HG02642 (cell line): ENCODE measurements around the gene CHID1.

Experiments used
- ATAC-seq: cut with Tn5 transposase; IDR thresholded peaks from one replicate; pipeline ENCODE4 v1.9.1; 2021; ENCODE audit warnings: mild to moderate bottlenecking; ENCODE audit not compliant: unreplicated experiment, poor library complexity

Gene CHID1

DNA sequence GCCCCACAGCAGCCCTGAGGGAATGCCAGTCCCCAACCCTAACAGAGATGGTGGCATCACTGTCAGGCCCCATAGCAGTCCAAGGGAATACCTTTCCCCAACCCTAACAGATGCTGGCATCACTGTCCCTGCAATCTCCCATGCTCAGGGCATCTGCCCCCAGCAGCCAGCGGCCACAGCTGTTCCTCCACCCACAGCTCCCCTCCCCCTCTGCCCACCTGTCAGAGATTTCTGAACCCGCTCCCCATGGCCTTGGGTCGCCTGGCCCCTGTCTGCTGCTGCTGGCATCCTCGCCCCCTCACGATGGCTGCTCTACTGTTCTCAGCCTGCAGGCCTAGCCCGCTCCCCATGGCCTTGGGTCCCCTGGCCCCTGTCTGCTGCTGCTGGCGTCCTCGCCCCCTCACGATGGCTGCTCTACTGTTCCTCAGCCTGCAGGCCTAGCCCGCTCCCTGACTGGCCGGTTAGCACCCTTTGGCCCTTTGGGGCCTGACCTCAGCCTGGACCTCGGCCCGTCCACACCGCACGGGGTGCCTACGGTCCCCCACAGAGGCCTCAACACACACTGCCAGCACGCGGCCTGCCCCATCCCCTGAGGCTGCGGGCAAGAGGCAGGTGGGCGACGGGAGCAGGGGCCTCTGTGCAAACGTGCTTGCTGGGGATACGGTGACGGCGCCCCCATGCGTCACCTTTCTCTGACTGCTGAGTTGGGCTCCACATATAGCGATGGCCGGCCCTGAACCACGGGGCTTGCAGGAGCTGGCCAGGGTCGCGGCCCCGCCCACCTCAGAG lies 20.7 kb downstream of the CHID1 start:
- ATAC-seq, result no peak

DNA sequence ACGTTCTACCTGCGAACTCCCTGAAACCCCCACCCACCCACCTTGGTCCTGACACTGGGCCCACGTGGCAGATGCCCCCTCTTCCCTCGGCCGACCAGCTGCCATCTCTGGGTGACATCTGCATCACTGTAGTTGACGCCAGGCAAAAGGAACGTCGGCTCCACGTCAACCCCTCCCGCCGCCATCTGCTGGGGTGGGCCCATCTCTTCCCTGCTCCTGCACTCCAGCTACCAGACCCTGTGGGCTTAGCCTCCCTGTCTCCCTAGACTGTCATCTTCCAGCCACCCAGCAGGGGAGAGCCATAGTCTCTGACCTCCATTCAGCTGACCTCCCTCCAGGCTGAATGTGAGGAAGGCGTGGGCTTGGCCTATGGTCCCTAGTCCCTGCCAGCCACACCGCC lies 21.4 kb downstream of the CHID1 start:
- ATAC-seq, result no peak

DNA sequence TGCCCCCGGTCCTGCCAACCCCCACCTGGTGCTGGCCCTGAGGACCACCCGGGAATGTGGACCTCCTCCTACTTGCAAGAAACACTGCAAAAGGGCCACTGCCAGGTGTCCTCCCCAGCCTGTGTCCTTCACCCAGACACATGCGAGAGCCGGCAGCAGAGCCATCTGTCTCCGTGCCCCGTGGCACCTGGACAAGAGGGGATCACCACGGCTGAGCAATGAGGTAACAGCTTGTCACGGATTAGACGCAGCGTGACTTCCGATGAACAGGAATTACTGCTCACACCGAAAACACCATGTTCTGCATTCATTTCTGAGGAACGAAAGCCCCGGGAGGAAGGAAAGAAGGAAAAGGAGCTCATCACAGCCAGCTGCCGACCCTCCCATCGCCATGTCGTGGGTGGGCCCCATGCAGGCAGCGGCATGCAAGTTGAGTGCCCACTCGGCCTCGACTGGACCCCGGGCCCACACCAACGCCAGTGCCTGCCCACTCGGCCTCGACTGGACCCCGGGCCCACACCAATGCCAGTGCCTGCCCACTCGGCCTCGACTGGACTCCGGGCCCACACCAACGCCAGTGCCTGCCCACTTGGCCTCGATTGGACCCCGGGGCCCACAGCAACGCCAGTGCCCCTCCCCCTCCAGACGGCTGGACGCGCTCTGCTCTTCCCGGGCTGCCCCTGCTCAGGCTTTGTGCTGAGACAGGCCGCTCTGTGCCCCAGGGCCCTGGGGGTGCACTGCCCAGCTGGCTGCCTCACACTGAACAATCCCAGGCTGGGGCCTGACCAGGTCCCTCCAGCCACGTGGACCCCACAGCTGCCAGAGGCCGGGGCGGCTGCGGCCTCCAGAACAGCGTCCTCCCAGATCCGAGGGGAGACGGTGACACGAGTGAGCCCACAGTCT lies 22.0 kb downstream of the CHID1 start:
- no peak for ATAC-seq

DNA sequence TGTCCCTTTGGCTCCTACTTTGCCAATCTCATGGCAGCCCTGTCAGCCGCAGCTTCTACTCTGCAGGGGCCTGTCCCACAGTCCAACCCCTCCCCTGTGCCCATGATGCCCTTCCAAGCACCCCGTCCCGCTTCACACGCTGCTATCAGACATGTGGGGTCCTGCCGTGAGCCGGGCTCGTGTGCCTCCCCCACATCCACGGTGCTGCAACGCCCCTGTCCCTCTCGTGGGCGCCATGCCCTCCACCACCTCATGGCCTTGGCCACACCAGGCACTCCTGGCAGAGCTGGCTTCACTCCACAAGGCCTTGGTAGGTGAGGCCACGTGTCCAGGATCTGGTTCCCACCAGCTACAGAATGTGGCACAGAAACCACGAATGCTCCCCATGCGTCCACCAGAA lies 23.0 kb downstream of the CHID1 start:
- no peak for ATAC-seq

DNA sequence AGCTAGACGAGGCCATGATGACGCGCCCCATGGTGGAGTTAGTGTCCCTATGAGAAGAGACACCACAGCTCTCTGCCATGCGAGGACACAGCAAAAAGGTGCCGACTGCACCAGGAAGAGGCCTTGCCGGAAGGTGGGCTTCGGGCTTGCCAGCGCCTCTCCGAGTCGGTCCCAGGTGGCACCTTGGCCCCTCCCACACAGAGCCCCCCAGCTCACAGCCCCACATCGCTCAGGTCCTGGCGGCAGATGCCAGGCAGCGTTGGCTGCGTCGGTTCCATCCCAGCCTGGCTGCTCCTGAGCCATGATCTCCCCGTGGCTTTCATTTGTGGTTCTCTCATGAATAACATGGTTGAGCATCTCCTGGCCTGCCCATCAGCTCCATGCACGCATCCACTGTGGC lies 24.0 kb downstream of the CHID1 start:
- no peak for ATAC-seq

DNA sequence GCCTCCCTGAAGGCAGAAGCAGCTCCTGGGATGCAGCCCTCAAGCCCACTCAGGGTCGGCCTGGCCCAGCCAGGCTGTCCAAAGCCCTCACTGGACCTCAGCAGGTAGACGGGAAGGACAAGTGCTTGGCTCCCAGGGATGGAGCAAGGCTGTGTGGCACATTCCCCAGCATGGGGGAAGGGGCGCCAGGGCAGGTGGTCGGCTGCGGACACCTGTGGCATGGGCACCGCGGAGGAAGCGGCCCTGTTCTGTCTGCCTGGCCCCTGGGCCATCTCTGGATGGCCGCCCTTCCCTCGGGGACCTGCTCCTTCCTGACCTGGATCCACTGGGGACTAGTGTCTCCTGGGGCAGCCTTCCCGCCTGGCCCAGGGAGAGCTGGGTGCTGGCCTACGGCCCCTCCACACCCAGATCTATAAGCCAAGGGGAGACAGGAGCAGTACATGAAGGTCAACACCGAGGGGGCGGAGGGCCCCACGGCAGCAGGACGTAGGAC lies 26.0 kb downstream of the CHID1 start:
- ATAC-seq, result no peak

DNA sequence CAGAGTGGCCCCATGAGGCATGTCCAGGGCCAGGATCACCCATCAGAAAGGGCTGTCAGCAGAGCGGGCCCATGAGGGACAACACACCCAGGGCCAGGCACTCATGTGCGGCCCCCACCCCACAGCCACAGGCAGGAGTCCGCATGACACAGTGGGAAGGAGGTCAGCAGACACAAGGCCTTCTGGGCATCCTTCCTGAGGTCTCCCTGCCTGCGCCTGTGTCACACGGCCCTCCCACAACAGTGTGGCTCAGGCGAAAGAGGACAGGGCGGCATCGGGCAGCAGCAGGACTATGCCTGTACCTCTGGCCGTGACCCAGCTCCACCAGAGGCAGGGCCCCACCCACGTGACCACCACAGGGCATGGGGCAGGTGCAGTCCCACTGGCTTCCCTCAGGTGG lies 27.1 kb downstream of the CHID1 start:
- ATAC-seq, result no peak

DNA sequence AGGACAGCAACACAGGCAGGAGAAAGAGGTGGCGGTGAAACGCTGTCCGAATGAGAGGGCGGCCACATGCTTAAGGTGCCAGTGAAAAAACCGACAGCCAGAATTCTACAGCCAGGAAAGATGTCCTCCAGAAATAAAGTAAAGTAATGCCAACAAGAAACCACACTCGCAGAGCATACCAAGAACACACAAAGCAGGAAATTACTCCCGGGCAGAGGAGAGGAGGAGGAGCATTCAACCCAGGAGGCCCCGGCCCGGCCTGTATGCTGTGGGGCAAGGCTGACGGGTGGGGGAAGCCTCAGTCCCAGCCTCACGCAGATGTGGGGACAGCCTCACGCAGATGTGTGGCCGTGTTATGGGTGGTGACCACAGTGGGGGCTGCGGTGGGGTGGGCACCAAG lies 28.0 kb downstream of the CHID1 start:
- no peak for ATAC-seq

DNA sequence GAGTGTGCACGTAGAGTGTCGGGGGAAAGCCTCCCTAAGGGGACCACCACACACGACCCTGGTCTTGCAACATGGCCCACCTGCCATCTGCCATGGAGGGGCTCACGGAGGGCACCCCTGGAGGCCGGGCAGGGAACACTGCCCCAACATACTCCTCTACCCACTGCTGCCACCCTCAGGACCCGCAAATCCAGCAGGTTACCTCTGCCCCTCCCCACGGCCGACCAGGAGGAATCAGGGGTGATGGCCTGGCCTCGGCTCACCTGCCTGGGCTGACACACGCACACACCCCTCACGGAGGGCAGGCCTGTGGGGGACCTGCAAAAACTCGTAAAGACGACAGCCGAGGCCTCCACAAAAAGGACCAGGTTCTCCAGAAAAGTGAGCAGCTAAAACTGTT lies 30.2 kb downstream of the CHID1 start:
- no peak for ATAC-seq

DNA sequence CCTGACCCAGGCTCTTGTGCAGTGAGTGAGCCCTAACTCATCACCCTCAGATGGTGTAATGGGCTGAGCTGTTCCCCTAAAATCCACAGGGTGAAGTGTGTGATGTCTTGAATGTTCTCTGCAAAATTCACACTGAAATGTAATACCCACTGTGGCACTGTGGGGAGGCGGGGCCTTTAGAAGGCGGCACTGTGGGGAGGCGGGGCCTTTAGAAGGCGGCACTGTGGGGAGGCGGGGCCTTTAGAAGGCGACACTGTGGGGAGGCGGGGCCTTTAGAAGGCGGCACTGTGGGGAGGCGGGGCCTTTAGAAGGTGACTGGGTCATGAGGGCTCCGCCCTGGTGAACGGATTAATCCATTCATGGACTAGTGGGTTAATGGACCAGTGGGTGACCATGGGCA lies 33.0 kb downstream of the CHID1 start:
- no peak for ATAC-seq

DNA sequence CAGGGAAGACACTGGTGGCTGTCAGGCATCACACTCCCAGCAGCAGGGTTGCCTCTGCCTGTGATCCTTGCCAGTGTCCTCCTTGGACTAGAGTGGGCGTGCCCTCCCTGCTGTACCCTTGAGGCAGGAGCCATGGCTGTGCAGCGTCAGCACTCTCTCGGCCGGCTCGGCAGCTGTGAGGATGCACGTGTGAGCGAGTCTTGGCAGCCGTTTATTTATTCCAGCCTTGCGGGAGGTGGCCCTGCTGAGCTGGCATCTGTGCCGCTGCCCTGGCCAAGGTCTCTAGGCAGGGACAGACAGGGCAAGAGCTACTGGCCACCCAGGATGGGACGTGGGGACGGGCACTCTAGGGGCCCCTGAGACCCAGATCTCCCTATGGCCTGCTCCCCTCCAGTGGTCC lies 34.1 kb downstream of the CHID1 start:
- no peak for ATAC-seq

DNA sequence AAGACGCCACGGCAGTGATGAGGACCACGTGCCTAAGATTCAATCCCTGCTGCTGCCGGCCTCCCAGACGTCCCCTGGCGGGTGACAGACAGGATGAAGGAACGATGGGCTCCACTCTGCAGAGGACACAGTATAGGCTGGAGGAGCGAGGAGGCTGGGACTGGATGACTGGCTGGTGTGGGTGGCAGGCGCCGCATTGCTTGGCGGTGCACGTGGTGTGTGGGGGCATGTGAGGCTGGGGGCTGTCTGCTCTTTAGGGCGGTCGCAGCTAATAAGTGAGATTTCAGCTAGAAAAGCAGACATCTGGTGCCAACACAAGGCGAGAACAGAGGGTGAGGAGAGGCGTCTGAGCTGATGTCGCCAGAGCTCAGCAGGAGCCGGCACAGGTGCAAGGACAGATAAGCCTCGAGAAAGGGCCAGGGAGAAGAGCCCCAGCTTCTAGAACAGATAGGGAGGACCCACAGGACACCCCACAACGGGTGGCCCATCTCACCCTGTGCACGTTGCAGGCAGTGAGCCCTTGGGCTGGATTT lies 34.8 kb downstream of the CHID1 start:
- ATAC-seq, result no peak

DNA sequence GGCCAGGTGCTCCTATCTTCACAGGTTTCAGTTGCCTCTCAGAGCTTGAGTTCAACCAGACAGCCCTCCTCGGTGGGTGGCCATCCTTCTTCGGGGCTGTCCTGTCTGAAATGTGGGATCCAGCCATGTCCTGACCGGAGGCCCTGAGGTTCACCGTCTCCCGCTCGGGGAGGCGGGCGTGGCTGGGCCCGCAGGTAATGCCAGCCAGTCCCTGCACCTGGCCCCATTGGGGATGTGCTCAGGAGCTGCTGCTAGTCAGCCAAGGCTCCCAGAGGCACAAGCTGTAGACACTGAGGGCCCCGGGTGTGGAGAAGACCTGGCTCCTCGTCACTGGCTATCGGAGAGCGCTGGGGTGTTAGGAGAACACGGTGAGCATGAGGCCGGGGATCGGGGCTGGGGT lies 35.4 kb downstream of the CHID1 start:
- no peak for ATAC-seq

DNA sequence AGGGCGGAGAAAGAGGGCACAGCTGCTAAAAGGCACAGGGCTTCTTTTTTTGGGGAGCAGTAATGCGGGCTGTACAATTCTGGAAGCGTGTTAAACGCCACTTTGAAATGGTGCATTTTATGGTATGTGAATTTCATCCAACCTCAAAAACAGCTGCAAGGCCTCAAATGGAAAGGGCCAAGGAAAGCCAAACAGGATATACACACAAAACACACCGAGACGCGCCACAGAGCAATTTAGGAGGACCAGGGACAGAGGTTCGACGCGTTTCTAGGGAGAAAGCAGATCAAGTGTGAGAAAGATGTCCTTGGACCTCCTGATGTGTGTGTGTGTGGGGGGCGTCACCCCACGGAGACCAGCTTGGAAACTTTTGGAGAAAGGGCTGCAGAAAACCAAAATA lies 36.9 kb downstream of the CHID1 start:
- no peak for ATAC-seq

DNA sequence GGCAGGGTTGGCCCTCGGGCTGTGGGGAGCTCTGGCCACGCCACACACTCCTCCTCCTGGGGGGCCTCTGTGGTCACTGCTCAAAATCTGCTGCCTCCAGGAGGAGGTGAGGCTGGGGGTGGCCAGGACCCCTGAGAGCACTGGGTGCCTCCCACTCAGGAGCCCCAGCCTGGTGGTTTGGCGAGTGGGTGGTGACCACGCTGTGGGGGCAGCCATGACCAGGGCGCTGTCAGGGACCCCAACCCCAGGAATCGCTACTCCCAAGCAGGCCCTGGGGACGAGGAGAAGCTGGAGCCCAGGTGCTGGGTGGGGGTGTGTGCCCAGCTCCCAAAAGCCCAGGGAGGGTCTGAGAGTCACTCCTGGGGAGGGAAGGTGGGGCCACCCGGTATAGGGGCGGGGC lies 37.8 kb downstream of the CHID1 start:
- ATAC-seq, result no peak

DNA sequence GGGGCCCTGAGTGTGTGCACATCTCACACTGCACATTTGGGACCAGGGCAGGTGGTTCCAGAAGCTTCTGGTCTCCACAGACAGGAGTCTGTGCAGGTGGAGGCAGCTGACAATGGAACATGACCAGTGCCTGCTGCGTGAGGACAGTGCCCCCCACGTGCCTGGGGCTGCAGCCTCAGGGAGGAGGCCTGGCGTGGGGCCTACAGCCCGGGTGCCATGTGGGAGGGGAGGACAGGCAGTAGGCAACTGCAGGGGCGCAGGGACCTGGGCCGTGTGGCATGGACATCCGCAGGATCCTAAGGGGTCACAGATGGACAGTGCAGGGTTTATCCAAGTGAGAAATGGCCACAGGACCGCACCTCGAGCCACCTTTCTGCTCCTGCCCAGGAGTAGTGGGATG lies 39.1 kb downstream of the CHID1 start:
- ATAC-seq, result no peak

DNA sequence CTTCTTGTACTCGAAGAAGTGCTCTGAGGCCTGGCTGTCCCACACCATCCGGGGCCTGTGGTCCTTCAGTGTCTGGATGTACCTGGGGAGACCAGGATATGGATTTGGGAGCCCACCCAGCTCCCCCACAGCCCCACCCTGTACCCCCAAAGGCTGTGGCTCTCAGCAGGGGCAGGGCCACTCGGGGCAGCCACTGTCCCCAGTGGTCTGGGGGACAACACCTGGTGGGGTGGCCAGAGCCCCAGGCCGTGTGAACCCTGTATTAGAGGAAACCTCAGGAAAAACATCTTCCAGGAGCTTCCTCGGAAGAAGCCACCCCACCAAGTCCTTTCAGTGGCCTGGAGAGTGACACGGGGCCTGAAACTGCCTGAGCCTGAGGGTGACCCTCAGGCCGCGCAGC lies 40.2 kb downstream of the CHID1 start:
- ATAC-seq, result no peak

DNA sequence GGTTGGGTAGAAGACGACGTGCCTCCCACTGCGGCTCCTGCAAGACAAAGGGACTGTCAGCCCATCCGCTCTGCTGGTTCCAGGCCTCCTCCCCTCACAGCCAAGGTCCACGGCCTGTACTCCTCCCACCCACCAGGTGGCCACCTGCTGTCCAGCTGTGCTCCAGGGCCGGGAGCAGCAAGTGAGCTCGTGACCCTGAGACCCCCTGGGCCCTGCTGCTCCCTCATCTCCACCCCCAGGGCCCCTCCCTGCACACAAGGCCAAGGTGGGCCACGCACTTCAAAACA lies 40.5 kb downstream of the CHID1 start:
- no peak for ATAC-seq

DNA sequence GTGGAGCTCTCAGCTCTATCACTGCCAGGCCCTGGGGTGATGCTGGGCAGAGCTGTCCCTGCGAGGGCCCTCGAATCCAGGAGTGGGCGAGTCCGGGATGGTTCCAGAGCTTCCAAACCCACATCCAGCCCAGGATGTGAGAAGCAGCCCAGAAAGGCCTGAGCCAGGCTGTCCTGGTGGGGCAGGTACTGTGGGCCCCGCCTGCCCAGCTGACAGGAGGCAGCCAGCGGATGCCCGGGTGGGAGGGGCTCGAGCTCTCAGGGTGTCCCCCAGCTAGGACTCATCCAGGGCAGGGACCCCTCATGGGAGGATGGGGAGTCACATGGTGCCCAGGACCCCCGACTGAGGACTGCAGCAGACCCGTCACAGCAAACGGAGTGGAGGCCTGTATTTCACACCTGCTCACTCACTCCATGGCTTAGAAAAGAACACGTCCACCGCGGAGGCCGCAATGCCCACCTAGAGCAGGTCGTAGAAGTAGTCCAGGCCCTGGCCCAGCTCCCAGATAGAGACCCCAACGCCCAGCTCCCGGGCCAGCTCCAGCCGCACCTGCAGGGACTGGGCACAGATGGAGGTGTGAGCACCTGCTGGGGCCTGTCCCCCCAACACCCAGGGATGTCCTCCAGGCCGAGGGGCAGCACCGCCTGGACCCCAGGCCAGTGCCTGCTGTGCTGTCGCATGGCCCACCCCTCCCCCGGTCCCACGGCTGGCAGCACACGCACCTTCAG lies 41.0 kb downstream of the CHID1 start:
- ATAC-seq, result no peak

DNA sequence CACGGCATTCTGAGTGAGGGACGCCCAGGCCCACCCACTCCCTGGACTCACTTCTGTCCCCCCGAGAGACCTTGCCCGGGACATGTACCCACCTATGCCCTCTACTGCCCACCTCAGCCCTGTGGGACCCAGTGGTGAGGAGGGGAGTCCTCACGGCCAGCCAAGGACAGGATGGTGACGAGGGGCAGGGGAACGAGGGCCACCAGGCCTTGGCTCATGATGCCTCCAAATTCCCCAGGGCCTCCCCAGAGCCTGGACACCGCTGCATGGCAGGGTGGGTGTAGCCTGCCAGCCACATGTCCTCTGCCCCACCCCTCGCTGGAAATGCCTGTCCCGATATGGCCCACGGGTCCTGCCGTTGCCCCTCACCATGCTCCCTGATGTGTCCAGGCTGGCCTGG lies 41.8 kb downstream of the CHID1 start:
- ATAC-seq, result no peak

DNA sequence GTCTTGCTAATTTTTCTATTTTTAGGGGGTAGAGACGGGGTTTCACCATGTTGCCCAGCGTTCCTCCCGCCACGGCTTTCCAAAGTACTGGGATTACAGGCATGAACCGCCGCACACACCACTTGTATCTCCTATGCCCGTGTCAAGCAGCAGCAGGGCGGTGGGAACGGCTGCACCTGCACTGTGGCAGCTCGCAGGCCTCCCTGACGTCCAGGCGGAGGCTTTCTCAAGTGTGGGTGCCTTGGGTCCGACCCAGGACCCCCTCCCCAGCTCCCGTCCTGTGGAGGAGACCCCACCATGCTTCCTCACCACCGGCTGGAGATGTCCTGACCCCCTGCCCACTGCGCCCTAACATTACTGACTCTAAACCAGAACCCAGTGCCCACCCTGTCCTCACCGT lies 42.2 kb downstream of the CHID1 start:
- no peak for ATAC-seq
